NT2/D1 (cell line): ENCODE results near the gene SUN1.

Experiments
- DNase-seq: peaks from one replicate; pipeline ENCODE4 v3.0.0-alpha.2; 2011; ENCODE audit warnings: low read depth, low spot score
- H3K27me3 ChIP-seq: 2 replicates; pipeline ENCODE4 v1.6.0; 2011; ENCODE audit warnings: mild to moderate bottlenecking; ENCODE audit not compliant: insufficient read length, insufficient read depth
- H3K36me3 ChIP-seq: 2 replicates; pipeline ENCODE4 v1.6.1; 2011; ENCODE audit warnings: mild to moderate bottlenecking, low read length, mixed read lengths; ENCODE audit not compliant: insufficient read depth, insufficient read length
- H3K4me1 ChIP-seq: 2 replicates; pipeline ENCODE4 v1.5.1; 2011; ENCODE audit not compliant: insufficient read depth, insufficient read length
- H3K4me3 ChIP-seq: 2 replicates; pipeline ENCODE4 v1.5.1; 2011; ENCODE audit warnings: low read depth; ENCODE audit not compliant: insufficient read length
- H3K9ac ChIP-seq: 2 replicates; pipeline ENCODE4 v1.6.0; 2011; ENCODE audit warnings: low read depth; ENCODE audit not compliant: insufficient read length
- H3K9me3 ChIP-seq: 2 replicates; pipeline ENCODE4 v1.5.1; 2011; ENCODE audit warnings: mild to moderate bottlenecking, low read length; ENCODE audit not compliant: insufficient read depth
- SUZ12 ChIP-seq: IDR thresholded peaks from 2 replicates; pipeline ENCODE4 v1.6.1; 2011; ENCODE audit not compliant: insufficient read length, insufficient read depth; ENCODE audit errors: extremely low read depth
- YY1 ChIP-seq: IDR thresholded peaks from 2 replicates; pipeline ENCODE4 v1.6.1; 2011; ENCODE audit not compliant: insufficient read length, insufficient read depth
- ZNF274 ChIP-seq: IDR thresholded peaks from 2 replicates; pipeline ENCODE4 v1.6.1; 2011; ENCODE audit warnings: mild to moderate bottlenecking, low read depth, low read length

SUN1 gene

GRCh38 chr7:853366-854117 lies 21.3 kb downstream of the SUN1 start:
- TF ChIP-seq SUZ12 (no peak), YY1 (no peak), ZNF274 (no peak)
- H3K4me3 ChIP-seq: no peak overlapping the region
- no peak overlapping the region for H3K9ac ChIP-seq
- no peak for DNase-seq
- no peaks in the 10 kb centered on the region for H3K9me3 ChIP-seq
- H3K36me3 ChIP-seq: peaks cover 93% of the 10 kb centered on the region
- H3K4me1 ChIP-seq: no peaks in the 10 kb centered on the region
- H3K27me3 ChIP-seq: no peaks in the 10 kb centered on the region

- no peak overlapping the region for H3K9ac ChIP-seq
- H3K27me3 ChIP-seq: no peaks in the 10 kb centered on the region
- no peak overlapping the region for H3K4me3 ChIP-seq
- H3K36me3 ChIP-seq: peaks cover 95% of the 10 kb centered on the region
- H3K4me1 ChIP-seq: no peaks in the 10 kb centered on the region
- TF ChIP-seq SUZ12: no peak
- TF ChIP-seq YY1: no peak
- no peak for TF ChIP-seq ZNF274
- DNase-seq: no peak
- no peaks in the 10 kb centered on the region for H3K9me3 ChIP-seq
These were observed 22.0 kb downstream of the SUN1 start for GRCh38 chr7:854118-854775.

- Histone ChIP-seq H3K9ac (no peak overlapping the region), H3K4me3 (no peak overlapping the region), H3K4me1 (no peaks in the 10 kb centered on the region), H3K27me3 (no peaks in the 10 kb centered on the region), H3K36me3 (peaks cover 98% of the 10 kb centered on the region), H3K9me3 (no peaks in the 10 kb centered on the region)
- TF ChIP-seq SUZ12: no peak
- no peak for DNase-seq
These were observed 23.6 kb downstream of the SUN1 start for GRCh38 chr7:855686-856369.

GRCh38 chr7:856444-857095 lies 24.3 kb downstream of the SUN1 start:
- no peak for DNase-seq
- Histone ChIP-seq H3K27me3 (no peaks in the 10 kb centered on the region), H3K4me3 (no peak overlapping the region), H3K4me1 (no peaks in the 10 kb centered on the region), H3K36me3 (peaks cover 98% of the 10 kb centered on the region), H3K9me3 (no peaks in the 10 kb centered on the region), H3K9ac (no peak overlapping the region)
- no peak for TF ChIP-seq ZNF274
- TF ChIP-seq YY1: no peak
- no peak for TF ChIP-seq SUZ12

GRCh38 chr7:857661-858060 lies 25.4 kb downstream of the SUN1 start:
- TF ChIP-seq SUZ12 (no peak), ZNF274 (no peak), YY1 (no peak)
- H3K9me3 ChIP-seq: no peaks in the 10 kb centered on the region
- no peaks in the 10 kb centered on the region for H3K27me3 ChIP-seq
- H3K9ac ChIP-seq: no peak overlapping the region
- H3K4me3 ChIP-seq: no peak overlapping the region
- H3K4me1 ChIP-seq: no peaks in the 10 kb centered on the region
- peaks cover 98% of the 10 kb centered on the region for H3K36me3 ChIP-seq
- DNase-seq: no peak

- Histone ChIP-seq H3K9ac (no peak overlapping the region), H3K4me3 (no peak overlapping the region), H3K36me3 (peaks cover 95% of the 10 kb centered on the region), H3K27me3 (no peaks in the 10 kb centered on the region), H3K9me3 (no peaks in the 10 kb centered on the region), H3K4me1 (no peaks in the 10 kb centered on the region)
- DNase-seq: no peak
- TF ChIP-seq YY1 (no peak), ZNF274 (no peak), SUZ12 (no peak)
These were observed 27.2 kb downstream of the SUN1 start for GRCh38 chr7:859359-860030.

- Histone ChIP-seq H3K9me3 (no peaks in the 10 kb centered on the region), H3K27me3 (no peaks in the 10 kb centered on the region), H3K9ac (no peak overlapping the region), H3K4me1 (no peaks in the 10 kb centered on the region), H3K36me3 (peaks cover 94% of the 10 kb centered on the region), H3K4me3 (no peak overlapping the region)
- no peak for DNase-seq
- TF ChIP-seq ZNF274 (no peak), YY1 (no peak), SUZ12 (no peak)
These were observed 27.9 kb downstream of the SUN1 start for GRCh38 chr7:860149-860548.
